Cortex of kidney (tissue), 1 donor: ENCODE measurements around the gene MTR.

ENCODE experiments used
- DNase-seq: peaks from one replicate; lab custom pipeline; 2025; lab: John Stamatoyannopoulos, UW

MTR gene

DNA sequence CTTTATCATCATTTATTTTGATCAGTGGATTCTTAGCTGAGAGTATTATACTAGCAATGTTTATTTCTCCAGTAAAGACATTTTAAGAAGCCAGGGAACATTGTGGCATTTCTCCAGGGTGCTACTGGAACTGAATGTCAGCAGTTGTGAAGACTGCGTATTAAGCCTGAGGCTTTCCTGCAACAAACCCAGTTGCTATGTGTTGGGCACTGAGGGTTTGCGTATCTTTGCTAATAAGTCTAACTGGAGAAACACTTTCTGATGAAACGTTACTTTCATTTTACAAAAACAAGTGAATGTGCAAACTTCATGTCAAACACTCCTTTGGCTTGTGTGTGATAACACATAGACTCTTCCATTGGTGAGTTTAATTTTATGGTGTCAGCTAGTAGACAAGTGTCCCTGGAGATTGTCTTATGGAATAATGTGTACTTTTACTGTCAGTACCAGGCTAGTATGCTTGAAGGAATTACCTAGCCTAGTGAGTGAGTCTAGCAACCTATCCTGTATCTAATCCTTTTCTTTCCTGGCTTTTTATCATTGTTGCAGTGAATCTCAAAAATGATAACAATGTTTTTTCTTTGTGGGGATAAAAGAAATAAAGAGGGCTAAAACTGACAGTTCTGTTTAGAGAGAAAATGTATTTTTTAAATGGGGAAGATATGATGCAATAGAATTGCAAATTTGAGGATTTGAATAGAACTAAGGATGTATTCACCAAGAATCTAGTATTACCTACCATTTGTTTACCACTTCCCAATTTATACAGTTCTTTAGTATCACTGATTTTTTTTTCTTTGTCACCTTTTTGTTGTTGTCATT lies 70.1 kb downstream of the MTR start:
- no peak for DNase-seq

DNA sequence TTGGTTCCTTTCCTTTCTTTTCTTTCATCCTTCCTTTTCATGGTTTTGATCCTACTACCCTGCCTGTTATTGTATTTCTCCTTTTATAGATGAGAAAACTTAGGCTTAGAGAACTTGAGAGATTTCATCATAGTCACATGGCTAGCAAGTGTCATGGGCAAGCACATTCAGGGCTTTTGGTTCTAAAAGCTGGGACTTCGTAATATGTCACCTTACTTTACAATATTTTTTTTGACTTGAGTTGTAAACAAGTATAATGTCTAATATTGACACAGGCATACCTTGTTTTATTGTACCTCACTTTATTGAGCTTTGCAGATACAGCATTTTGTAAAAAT lies 70.7 kb downstream of the MTR start:
- DNase-seq, result no peak

DNA sequence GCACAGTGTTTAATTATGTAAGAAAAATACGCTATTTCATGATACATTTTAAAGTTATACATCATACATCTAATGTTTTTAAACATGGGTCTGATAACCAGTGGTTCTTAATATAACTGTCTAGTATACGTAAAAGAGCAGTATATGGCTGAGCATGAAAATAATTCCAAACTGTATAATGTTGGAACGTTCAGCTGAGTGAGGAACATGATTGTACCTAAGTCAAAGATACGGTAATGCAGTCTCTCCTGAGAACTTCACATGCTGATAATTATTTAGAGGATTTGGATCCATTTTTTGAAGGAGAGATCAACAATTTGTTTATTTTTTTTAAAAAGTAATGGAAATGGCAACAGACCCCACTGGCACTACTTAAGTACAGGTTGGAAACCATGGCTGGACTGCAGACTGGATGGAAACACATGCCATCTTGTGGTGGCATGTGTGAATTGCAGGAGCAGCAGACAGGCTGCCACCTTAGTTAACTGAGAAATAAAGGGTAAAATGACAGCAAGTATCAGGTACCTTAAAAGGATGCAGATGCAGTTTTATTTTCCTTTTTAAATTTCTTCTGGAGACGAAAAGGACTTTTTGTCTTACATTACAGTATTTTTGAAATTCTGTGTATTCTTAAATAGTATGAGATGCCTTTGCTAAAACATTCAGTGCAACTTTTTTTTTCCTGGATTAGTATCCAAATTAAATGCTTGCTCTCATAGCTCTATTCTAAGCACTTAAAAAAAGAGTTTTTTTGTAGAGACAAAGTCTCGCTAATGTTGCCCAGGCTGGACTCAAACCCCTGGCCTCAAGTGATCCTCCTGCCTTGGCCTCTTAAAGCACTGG lies 73.8 kb downstream of the MTR start:
- no peak for DNase-seq

DNA sequence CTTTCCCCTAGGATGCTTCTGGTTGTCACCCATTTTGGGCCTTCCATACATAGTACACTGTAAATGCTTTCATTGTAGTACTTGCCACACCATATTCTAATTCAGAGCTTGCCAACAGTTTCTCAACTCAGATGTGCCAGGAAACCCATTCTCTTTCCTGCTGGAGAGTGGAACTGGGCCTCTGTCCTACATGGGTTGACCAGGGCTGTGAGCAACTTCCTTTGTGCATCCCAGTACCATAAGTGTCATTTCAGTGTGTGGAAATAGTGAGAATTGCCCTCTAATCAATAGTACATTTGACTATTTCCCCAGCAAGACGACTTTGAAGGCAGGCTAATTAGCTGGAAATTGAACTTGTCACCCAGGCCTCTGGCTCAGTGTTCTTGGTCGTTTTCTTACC lies 74.8 kb downstream of the MTR start:
- no peak for DNase-seq

DNA sequence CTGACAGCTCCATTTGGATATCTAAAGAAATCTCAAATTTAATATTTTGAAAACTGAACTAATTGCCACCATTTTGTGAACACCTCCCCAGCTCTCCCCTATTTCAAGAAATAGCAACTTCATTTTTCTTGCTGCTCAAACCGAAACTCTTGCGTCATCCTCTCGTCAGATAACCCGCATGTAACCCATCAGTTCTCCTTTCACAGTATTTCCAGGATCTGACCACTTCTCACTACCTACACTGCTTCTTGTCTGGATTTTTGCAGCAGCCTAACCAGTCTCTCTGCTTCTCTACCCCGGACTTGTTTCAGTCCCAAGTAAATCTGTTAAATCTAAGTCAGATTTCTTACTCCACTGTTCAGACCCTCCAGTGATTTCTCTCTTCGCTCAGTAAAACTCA lies 75.6 kb downstream of the MTR start:
- DNase-seq, result no peak

- DNase-seq, result no peak
Measured at GRCh38 chr1:236872075-236872666, 77.1 kb downstream of the MTR start.

- DNase-seq, result no peak
Measured at GRCh38 chr1:236875975-236876374, 80.9 kb downstream of the MTR start.

DNA sequence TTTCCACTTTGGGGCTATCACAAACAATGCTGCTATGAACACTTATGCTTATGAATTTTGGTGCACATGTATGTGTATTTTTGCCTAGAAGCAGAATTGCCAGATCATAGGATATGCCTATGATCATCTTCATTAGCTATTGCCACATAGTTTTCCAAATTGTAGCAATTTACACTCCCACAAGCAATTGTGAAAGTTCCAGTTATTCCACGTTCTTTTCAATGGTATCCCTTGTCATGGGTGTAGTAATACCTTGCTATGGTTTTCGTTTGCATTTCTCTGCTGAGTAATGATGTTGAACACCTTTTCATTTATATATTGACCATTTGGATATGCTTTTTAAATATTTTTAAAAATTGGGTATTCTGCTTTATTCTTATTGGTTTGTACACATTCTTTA lies 82.6 kb downstream of the MTR start:
- DNase-seq, result no peak

DNA sequence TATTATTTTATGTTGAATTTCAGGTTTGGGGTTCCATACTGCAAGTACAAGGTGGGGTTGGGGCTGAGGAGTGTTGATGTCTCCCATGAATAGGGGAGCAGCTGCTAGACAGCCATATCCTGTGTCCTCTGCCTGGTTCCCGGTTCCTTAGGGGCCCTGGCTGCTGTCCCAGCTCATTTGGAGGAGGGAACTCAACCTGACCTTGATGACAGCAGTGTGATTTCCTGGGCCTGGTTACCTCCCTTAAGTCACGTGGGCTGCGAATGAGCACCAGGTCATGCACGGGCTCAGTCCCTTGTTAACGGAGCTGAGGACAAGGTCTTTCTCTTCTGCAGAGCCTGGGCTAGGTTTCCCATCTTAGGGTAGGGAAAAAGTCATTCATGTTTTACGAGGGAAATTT lies 85.1 kb downstream of the MTR start:
- DNase-seq, result no peak

GRCh38 chr1:236882678-236883077 lies 87.6 kb downstream of the MTR start:
- no peak for DNase-seq

GRCh38 chr1:236886199-236886598 lies 91.1 kb downstream of the MTR start:
- DNase-seq, result no peak

- no peak for DNase-seq
Measured at GRCh38 chr1:236887081-236887480, 92.0 kb downstream of the MTR start.

DNA sequence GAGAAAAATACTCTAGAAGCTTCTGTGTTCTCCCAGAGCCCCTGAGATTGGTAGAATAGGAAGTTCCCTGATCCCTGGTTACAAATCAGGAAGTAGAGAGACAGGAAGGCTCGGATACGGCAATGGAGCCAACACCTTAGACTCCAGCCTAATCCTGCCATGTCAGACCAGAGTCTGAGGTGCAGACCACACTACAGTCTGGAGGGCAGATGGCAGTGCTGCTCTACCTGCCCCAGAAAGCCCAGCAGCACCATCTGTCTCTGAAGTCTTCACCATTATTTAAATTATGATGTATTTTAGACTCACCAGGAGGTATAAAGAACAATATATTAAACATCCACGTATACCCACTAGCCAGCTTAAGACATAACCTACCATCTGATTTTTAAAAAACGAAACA lies 93.0 kb downstream of the MTR start:
- no peak for DNase-seq

DNA sequence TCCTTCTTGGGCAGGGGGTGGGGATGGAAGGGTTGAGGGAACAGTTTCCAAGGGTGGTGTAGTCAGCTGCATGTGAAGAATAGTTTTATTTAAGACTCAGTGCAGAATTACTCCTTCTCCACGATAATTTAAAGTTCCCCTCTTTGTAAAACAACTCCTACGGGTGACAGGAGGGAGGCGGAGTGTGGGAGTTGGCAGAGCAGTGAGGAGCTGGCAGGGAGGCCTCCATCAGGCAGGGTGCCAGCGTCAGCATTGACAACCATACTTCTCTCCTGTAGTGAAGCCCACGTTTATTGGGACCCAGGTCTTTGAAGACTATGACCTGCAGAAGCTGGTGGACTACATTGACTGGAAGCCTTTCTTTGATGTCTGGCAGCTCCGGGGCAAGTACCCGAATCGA lies 93.8 kb downstream of the MTR start:
- no peak for DNase-seq

GRCh38 chr1:236890152-236891056 lies 95.3 kb downstream of the MTR start:
- no peak for DNase-seq

DNA sequence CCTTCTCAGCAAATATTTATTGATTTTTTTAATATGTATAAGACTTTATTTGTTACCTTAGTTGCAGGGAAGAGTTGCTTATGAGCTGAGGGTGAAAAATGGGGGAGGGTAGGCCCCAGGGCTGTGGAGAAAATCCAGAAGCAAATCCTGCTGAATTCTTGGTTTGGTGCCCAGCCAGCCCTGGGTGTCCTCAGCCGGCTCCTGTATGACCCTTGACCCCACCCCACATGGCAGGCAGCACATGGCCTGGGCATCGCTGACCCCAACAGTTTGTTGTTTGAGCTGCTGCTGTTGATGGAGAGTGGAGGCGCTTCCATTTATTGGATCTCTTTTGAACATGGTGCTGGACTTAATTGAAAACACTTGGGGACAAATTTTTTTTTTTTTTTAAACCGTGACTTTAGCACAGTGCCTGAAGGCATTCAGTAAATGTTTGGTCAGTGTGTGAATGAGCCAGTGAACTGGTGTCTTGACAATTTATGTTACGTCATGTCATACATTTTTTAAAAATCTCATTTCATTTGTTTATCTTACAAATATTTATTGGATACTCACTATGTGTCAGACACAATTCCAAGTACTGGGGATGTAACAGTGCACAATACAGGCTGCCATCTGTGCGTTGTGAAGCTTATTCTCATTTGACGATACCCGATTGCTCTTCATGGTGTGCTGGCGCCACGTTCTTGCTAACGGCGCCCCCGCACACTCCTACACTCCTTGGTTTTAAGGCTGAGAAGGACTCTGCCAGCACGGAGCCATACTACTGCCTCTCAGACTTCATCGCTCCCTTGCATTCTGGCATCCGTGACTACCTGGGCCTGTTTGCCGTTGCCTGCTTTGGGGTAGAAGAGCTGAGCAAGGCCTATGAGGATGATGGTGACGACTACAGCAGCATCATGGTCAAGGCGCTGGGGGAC lies 98.8 kb downstream of the MTR start:
- DNase-seq, result no peak

DNA sequence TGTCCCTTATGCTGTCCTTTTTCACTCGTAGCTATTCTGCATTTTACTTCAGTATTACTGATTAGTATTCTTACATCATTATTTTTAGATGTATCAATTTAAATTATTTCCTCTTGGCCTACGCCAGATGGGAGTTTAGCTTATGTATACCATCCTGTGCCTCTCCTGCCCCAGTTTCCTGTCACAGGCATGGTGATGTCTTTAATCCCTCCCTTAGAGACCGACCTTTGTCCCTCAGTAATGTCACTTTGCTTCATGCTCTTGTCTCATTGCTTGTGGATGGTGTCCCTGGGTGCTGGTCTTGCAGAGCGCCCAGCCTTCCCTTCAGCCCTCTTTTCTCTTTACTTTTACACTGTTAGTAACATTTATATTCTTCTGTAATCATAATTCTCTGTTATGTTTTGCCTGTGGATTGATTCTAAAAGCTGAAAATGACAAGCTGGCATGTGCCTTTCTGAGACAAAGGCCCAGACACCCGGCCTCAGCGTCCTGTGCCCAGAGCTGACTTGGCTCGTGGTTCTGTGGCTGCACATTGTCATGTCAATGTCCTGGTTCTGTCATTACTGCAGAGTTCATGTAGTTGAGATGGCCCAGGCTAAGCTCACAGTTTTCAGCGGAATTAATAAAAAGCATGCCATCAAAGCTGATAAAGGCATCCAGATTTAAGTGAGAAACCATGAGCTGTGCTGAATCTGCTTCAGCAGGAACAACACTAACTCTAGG lies 100.7 kb downstream of the MTR start:
- DNase-seq, result no peak

DNA sequence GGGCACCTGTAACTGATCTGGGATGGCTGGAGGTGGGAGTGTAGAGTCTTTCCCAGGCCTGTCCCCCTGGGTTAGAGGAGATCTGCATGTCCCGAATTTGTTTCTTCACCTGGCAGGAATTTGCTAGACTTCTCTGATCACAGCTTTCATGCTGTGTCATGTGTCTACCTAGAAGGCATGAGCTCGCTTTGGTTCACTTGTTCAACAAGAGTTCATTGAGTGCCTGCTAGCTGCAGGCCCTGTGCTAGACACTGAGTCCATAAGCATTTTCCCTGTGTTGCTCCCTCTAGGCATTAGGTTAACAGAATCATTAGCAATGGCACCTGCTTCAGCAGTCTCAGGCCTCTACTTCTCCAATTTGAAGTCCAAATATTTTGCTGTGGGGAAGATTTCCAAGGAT lies 101.6 kb downstream of the MTR start:
- no peak for DNase-seq

DNA sequence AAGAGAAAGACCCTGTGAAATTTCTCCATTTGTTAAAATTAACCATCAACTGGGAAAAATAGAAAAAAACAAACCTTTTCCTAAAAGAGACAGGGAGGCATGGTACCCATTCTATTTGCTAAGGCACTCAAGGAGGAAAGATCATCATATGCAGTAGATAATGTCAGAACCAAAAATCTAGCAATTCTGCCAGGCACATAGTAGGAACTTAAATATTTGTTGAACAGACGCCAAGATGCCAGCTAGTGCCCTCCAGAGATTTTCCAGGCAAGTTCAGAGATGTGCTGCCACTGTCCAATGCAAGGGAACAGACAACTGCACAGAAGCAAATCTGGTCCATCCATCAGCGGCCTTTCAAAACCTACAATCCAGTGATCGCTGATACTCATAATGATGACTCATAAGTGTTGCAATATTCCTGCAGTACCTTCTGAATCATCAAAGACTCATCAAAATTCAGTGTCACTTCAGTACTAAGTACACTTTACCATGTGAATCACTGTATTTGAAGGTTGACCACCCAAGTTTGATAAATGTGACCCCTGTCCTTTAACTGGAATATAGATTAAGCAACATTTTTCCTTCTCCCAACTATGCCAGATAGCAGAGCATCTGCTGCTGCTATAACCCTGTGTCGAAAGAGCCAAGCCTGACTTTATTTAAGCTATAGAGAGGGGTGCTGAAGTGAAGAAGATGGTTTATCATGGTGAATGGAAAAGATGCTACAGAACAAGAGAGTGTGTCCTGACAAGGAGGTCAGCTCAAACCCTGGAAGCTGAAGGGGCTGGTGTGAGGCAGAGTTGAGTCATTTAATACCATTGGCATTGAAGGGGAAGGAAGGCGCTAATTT lies 110.0 kb downstream of the MTR start:
- DNase-seq, result no peak
